Sigmoid colon (tissue), 4 donors: ENCODE data around the gene TXNL1.
"Not testable (repeated sequence)": the region's sequence is repeated elsewhere in the genome, so short reads cannot be mapped to it uniquely, and the experiment has no call there.

Source experiments
- EP300 ChIP-seq, 4 donors: sonication (generic); formaldehyde crosslinking; IDR thresholded peaks; one replicate each; pipeline ENCODE4 v1.6.1; 2017; ENCODE audit warnings: antibody characterized with exemption in 4 of 4
- POLR2A ChIP-seq, 2 donors: fragments of 450-650 bp; IDR thresholded peaks; one replicate each; pipeline ENCODE4 v1.6.1; 2016; ENCODE audit warnings: antibody characterized with exemption in 2 of 2, mild to moderate bottlenecking in 2 of 2, moderate library complexity in 2 of 2
- POLR2AphosphoS5 ChIP-seq, 4 donors: sonication (generic); formaldehyde crosslinking; IDR thresholded peaks; one replicate each; pipeline ENCODE4 v1.6.1; 2017; ENCODE audit warnings: antibody characterized with exemption in 4 of 4
- TF ChIP-seq, protein P1 (sequence below), 4 experiments: fragments of 450-650 bp in 3 of 4; fragments of 200-600 bp in 1 of 4; IDR thresholded peaks; one replicate each; pipeline ENCODE4 v1.5.1; 2016 to 2019; ENCODE audit warnings: antibody characterized with exemption in 4 of 4, mild to moderate bottlenecking in 3 of 4, moderate library complexity in 2 of 4

DNA sequence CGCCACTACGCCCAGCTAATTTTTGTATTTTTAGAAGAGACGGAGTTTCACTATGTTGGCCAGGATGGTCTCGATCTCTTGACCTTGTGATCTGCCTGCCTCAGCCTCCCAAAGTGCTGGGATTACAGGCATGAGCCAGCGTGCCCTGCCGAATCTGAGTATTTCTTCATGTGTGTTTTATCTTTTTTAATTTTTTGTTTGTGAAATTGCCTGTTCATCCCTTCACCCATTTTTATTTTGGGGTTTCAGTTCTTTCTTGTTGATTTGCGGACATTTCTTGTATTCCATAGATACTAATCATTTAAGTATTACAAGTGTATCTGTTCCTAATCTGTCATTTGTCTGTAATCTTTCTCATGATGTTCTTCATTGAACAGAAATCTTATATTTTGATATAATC is 15.9 kb upstream of the TXNL1 start:
- not testable (repeated sequence) for TF ChIP-seq EP300, POLR2A, POLR2AphosphoS5 (IDR thresholded peaks at IDR 0.05)
- TF ChIP-seq, protein P1, sequence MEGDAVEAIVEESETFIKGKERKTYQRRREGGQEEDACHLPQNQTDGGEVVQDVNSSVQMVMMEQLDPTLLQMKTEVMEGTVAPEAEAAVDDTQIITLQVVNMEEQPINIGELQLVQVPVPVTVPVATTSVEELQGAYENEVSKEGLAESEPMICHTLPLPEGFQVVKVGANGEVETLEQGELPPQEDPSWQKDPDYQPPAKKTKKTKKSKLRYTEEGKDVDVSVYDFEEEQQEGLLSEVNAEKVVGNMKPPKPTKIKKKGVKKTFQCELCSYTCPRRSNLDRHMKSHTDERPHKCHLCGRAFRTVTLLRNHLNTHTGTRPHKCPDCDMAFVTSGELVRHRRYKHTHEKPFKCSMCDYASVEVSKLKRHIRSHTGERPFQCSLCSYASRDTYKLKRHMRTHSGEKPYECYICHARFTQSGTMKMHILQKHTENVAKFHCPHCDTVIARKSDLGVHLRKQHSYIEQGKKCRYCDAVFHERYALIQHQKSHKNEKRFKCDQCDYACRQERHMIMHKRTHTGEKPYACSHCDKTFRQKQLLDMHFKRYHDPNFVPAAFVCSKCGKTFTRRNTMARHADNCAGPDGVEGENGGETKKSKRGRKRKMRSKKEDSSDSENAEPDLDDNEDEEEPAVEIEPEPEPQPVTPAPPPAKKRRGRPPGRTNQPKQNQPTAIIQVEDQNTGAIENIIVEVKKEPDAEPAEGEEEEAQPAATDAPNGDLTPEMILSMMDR (IDR thresholded peaks at IDR 0.05), result not testable (repeated sequence)
